Measurements from ENCODE around the gene MYT1.

MYT1 gene

GRCh38 chr20:64155258-64156135 lies 8.8 kb upstream of the MYT1 start:
- no peak for TF ChIP-seq CTCF (IDR thresholded peaks at IDR 0.05; ENCODE audit: insufficient read depth, low read depth, low read length, missing control alignments)
- H3K4me3 ChIP-seq (ENCODE audit: low read length), result no peak overlapping the region
- DNase-seq (ENCODE audit: low read depth), result no peak

- TF ChIP-seq CTCF (IDR thresholded peaks at IDR 0.05; ENCODE audit: insufficient read depth, low read depth, low read length, missing control alignments), result no peak
- DNase-seq (ENCODE audit: low read depth), result no peak
- no peak overlapping the region for H3K4me3 ChIP-seq (ENCODE audit: low read length)
These were observed 7.9 kb upstream of the MYT1 start for GRCh38 chr20:64156136-64156885.

- no peak overlapping the region for H3K4me3 ChIP-seq (ENCODE audit: low read length)
- TF ChIP-seq CTCF (IDR thresholded peaks at IDR 0.05; ENCODE audit: insufficient read depth, low read depth, low read length, missing control alignments), result no peak
- DNase-seq (ENCODE audit: low read depth), result peak; percentile 11
These were observed 7.1 kb upstream of the MYT1 start for GRCh38 chr20:64156886-64157875.

GRCh38 chr20:64157878-64158277 lies 6.4 kb upstream of the MYT1 start:
- no peak overlapping the region for H3K4me3 ChIP-seq (ENCODE audit: low read length)
- no peak for DNase-seq (ENCODE audit: low read depth)
- TF ChIP-seq CTCF (IDR thresholded peaks at IDR 0.05; ENCODE audit: insufficient read depth, low read depth, low read length, missing control alignments), result no peak

GRCh38 chr20:64158346-64159285 lies 5.6 kb upstream of the MYT1 start:
- DNase-seq (ENCODE audit: low read depth), result no peak
- no peak overlapping the region for H3K4me3 ChIP-seq (ENCODE audit: low read length)
- TF ChIP-seq CTCF (IDR thresholded peaks at IDR 0.05; ENCODE audit: insufficient read depth, low read depth, low read length, missing control alignments), result no peak
